ENCODE results near the gene CALML6. TPM values are rescaled to one million over a fixed set of nuclear protein-coding genes. Genes with fewer than 3 reads are reported as not detected.

The CALML6 gene
- total RNA-seq, 2 donors from 2014 or later = 1.0 to 4.3 TPM

- intact Hi-C loops (cut with DNase I) = no loop called here
- peak; percentile 55 for ATAC-seq
- TF ChIP-seq, protein P1, sequence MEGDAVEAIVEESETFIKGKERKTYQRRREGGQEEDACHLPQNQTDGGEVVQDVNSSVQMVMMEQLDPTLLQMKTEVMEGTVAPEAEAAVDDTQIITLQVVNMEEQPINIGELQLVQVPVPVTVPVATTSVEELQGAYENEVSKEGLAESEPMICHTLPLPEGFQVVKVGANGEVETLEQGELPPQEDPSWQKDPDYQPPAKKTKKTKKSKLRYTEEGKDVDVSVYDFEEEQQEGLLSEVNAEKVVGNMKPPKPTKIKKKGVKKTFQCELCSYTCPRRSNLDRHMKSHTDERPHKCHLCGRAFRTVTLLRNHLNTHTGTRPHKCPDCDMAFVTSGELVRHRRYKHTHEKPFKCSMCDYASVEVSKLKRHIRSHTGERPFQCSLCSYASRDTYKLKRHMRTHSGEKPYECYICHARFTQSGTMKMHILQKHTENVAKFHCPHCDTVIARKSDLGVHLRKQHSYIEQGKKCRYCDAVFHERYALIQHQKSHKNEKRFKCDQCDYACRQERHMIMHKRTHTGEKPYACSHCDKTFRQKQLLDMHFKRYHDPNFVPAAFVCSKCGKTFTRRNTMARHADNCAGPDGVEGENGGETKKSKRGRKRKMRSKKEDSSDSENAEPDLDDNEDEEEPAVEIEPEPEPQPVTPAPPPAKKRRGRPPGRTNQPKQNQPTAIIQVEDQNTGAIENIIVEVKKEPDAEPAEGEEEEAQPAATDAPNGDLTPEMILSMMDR (IDR thresholded peaks at IDR 0.05) = no peak
- TF ChIP-seq POLR2A (IDR thresholded peaks at IDR 0.05) = peak; percentile 71 to 90 (median 82)
- WGBS, 2 donors = 38 to 41% methylated on average over 14 to 23 of the region's 23 CpGs
- Histone ChIP-seq H3K27ac (peak overlapping the region; percentile 81 to 96 (median 93)), H3K27me3 (no peaks in the 10 kb centered on the region), H3K9me3 (no peaks in the 10 kb centered on the region), H3K36me3 (replicated peaks in 1 of 2; ENCODE audit: insufficient read depth in 1 of 2, low read depth in 2 of 2) (no peaks in the 10 kb centered on the region), H3K4me1 (peaks cover 60% of the 10 kb centered on the region), H3K4me3 (no peak overlapping the region)
- DNase-seq = peak; percentile 92 to 96 (median 93)
These were observed 1.1 kb downstream of the CALML6 start for GRCh38 chr1:1915911-1916840.

- ATAC-seq = no peak
- intact Hi-C loops (cut with DNase I) = no loop called here
- TF ChIP-seq POLR2A (IDR thresholded peaks at IDR 0.05) = no peak
- TF ChIP-seq, protein P1 (IDR thresholded peaks at IDR 0.05) = no peak
- H3K27ac ChIP-seq = peak overlapping the region; percentile 81 to 96 (median 93)
- H3K4me1 ChIP-seq = peaks cover 60% of the 10 kb centered on the region
- H3K9me3 ChIP-seq = no peaks in the 10 kb centered on the region
- H3K36me3 ChIP-seq (replicated peaks in 1 of 2; ENCODE audit: insufficient read depth in 1 of 2, low read depth in 2 of 2) = no peaks in the 10 kb centered on the region
- no peak overlapping the region for H3K4me3 ChIP-seq
- WGBS, 2 donors = 40 to 66% methylated on average over 14 to 16 of the region's 19 CpGs
- H3K27me3 ChIP-seq = no peaks in the 10 kb centered on the region
- peak in 3 of 4 donors; percentile 40 to 42 (median 42) for DNase-seq
These were observed 1.8 kb downstream of the CALML6 start for GRCh38 chr1:1916851-1917251.

GRCh38 chr1:1917304-1917976 lies 2.4 kb downstream of the CALML6 start:
- DNase-seq (peak; percentile 52 to 68 (median 64)), ATAC-seq (no peak)
- Histone ChIP-seq H3K4me1 (peaks cover 60% of the 10 kb centered on the region), H3K9me3 (no peaks in the 10 kb centered on the region), H3K27me3 (no peaks in the 10 kb centered on the region), H3K4me3 (peak overlapping the region in 1 of 2 donors; percentile 1), H3K36me3 (replicated peaks in 1 of 2; ENCODE audit: insufficient read depth in 1 of 2, low read depth in 2 of 2) (no peaks in the 10 kb centered on the region), H3K27ac (peak overlapping the region; percentile 81 to 96 (median 93))
- WGBS, 2 donors = 31 to 34% methylated on average over 9 to 14 of the region's 14 CpGs
- intact Hi-C loops (cut with DNase I) = no loop called here
- peak in 2 of 3 donors; percentile 15 to 44 for TF ChIP-seq POLR2A (IDR thresholded peaks at IDR 0.05)
- TF ChIP-seq, protein P1 (IDR thresholded peaks at IDR 0.05) = no peak

DNA sequence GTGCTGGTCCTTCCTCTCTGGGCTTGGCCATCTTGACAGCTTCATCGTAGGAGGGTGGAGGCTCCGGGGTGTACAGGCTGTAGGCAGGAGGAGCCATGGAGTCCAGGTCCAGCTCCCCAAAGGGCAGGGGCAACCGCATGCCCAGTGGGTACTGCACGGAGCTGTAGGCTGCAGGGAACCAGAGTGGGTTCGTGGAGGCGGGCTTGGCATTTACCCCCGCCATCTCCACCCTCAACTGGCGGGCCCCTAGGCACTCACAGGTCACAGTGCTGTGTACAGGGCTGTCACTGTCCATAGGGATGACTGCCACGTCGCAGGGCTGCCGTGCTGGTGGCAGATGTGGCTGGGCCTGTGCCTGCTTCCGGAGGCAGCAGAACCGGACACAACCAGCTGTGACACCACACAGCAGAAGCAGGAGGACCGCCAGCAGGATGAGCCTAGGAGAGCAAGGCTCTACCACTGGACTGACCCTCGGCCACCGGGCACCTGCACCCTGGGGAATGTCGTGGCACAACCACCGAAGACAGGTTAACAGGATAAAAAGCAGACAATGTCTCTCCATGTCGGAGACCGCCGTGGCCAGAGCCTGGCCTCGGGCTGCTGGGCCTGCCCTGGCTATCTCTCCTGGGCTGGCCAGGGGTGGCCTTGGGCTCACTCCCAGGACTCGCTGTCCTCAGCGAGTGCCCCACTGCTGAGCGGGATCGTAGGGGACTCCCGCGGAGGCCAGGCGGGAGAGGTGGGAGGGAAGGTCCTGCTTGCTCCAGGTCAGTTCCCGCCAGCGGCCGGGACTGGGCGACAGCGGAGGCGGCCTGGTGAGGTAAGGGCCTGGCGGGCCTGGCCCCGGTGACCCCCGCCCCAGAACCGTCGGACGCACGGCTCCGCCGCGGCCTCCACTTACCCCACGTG lies 3.2 kb downstream of the CALML6 start:
- Histone ChIP-seq H3K4me1 (peaks cover 60% of the 10 kb centered on the region), H3K27me3 (no peaks in the 10 kb centered on the region), H3K27ac (peak overlapping the region; percentile 81 to 96 (median 93)), H3K36me3 (replicated peaks in 1 of 2; ENCODE audit: insufficient read depth in 1 of 2, low read depth in 2 of 2) (no peaks in the 10 kb centered on the region), H3K4me3 (peak overlapping the region; percentile 1 to 16), H3K9me3 (no peaks in the 10 kb centered on the region)
- intact Hi-C loops (cut with DNase I) = no loop called here
- ATAC-seq (peak; percentile 3), DNase-seq (peak in 2 of 4 donors; percentile 72 to 77)
- 12 to 18% methylated on average over 14 to 46 of the region's 46 CpGs for WGBS, 2 donors
- TF ChIP-seq, protein P1 (IDR thresholded peaks at IDR 0.05) = no peak
- TF ChIP-seq POLR2A (IDR thresholded peaks at IDR 0.05) = no peak

Measured in body of pancreas (tissue), 4 donors.